PFSK-1 (cell line): Measurements from ENCODE around the gene GIPC2.

Source experiments
- REST ChIP-seq, 2 experiments: IDR thresholded peaks; 2 replicates each; pipeline versions ENCODE4 v1.6.1 to v1.8.0; 2011 to 2012; ENCODE audit warnings: low read depth in 2 of 2, low read length in 2 of 2, control low read depth in 1 of 2, inconsistent platforms in 1 of 2, mild to moderate bottlenecking in 1 of 2, moderate library complexity in 1 of 2; ENCODE audit not compliant: insufficient read depth in 1 of 2
- SIN3A ChIP-seq: IDR thresholded peaks from 2 replicates; pipeline ENCODE4 v1.6.1; 2012; ENCODE audit warnings: mild to moderate bottlenecking, low read length, moderate library complexity, borderline replicate concordance; ENCODE audit not compliant: insufficient read depth

GRCh38 chr1:78058670-78059069, 12.9 kb downstream of the GIPC2 start:
- TF ChIP-seq SIN3A (no peak), REST (IDR thresholded peaks at IDR 0.05; ENCODE audit: insufficient read depth in 1 of 2, low read depth in 2 of 2, low read length in 2 of 2) (no peak)
